Left lobe of liver (tissue), 2 donors: ENCODE results near the gene EXOC3L2. TPM values are rescaled to one million over a fixed set of nuclear protein-coding genes. Genes with fewer than 3 reads are reported as not detected.

ENCODE experiments used
- ATAC-seq: fragments of 200-7000 bp; cut with Tn5 transposase; one replicate; pipeline ENCODE4 v1.9.1; 2020; ENCODE audit warnings: mild to moderate bottlenecking, moderate library complexity
- DNase-seq: peaks from one replicate; pipeline ENCODE4 v3.0.0-alpha.2; 2020; ENCODE audit warnings: low spot score
- total RNA-seq: library from RNA; stranded (reverse); gene quantifications from one replicate; pipeline ENCODE4 v1.2.1, GENCODE V29; 2021
- donor health status: DM: no; HTN: no; CAD: no; lungs with moderate emphysema.
- donor health status: DM: no; HTN: yes; CAD: no.

Gene EXOC3L2
- total RNA-seq, 1 donor from 2014 or later, result 4.3 TPM

GRCh38 chr19:45186509-45187334 is 58.5 kb downstream of the EXOC3L2 start:
- DNase-seq (no peak), ATAC-seq (peak; percentile 75)

GRCh38 chr19:45184115-45184514 is 61.1 kb downstream of the EXOC3L2 start:
- ATAC-seq (no peak), DNase-seq (no peak)

GRCh38 chr19:45182758-45183157 is 62.4 kb downstream of the EXOC3L2 start:
- no peak for ATAC-seq

GRCh38 chr19:45180936-45181335 is 64.3 kb downstream of the EXOC3L2 start:
- DNase-seq, result no peak
- no peak for ATAC-seq

More at GRCh38 chr19:45182758-45183157, 62.4 kb downstream of the EXOC3L2 start:
- DNase-seq, result no peak

GRCh38 chr19:45179892-45180370 is 65.3 kb downstream of the EXOC3L2 start:
- DNase-seq, result no peak
- ATAC-seq, result no peak

- ATAC-seq, result peak; percentile 50
- DNase-seq, result peak; percentile 71
These were observed 65.9 kb downstream of the EXOC3L2 start for GRCh38 chr19:45179072-45179891.

- peak; percentile 90 for ATAC-seq
These were observed 66.7 kb downstream of the EXOC3L2 start, which contains the start of gene BLOC1S3 for GRCh38 chr19:45178262-45179071. Gene BLOC1S3, plus strand, starts transcription at chr19:45178784. Its CDS starts 513 bp downstream, at chr19:45179297.

GRCh38 chr19:45177817-45178261 is 67.4 kb downstream of the EXOC3L2 start, which contains the start of gene TRAPPC6A:
Gene TRAPPC6A, minus strand, starts transcription at chr19:45178237. Its CDS starts 19 bp downstream, at chr19:45178218.
- no peak for DNase-seq
- no peak for ATAC-seq

More at GRCh38 chr19:45178262-45179071, 66.7 kb downstream of the EXOC3L2 start, which contains the start of gene BLOC1S3:
- DNase-seq, result peak; percentile 100

- no peak for ATAC-seq
- DNase-seq, result no peak
These were observed 69.5 kb downstream of the EXOC3L2 start for GRCh38 chr19:45175515-45176345.

- DNase-seq, result no peak
- no peak for ATAC-seq
These were observed 71.4 kb downstream of the EXOC3L2 start for GRCh38 chr19:45173816-45174215.

GRCh38 chr19:45172611-45173208 is 72.5 kb downstream of the EXOC3L2 start:
- no peak for ATAC-seq
- DNase-seq, result no peak

GRCh38 chr19:45172173-45172572 is 73.0 kb downstream of the EXOC3L2 start:
- DNase-seq (no peak), ATAC-seq (no peak)

GRCh38 chr19:45171211-45171623 is 74.0 kb downstream of the EXOC3L2 start:
- ATAC-seq, result peak; percentile 50

GRCh38 chr19:45170146-45171106 is 74.8 kb downstream of the EXOC3L2 start:
- ATAC-seq, result no peak
- no peak for DNase-seq

More at GRCh38 chr19:45171211-45171623, 74.0 kb downstream of the EXOC3L2 start:
- DNase-seq, result no peak

GRCh38 chr19:45169602-45170001 is 75.6 kb downstream of the EXOC3L2 start:
- no peak for DNase-seq
- no peak for ATAC-seq

GRCh38 chr19:45168767-45169351 is 76.3 kb downstream of the EXOC3L2 start:
- DNase-seq, result no peak
- no peak for ATAC-seq

GRCh38 chr19:45166723-45167252 is 78.4 kb downstream of the EXOC3L2 start:
- ATAC-seq (no peak), DNase-seq (no peak)
